GM23338 (cell line): ENCODE data around the gene HHIP. TPM values are rescaled to one million over a fixed set of nuclear protein-coding genes. Genes with fewer than 3 reads are reported as not detected.

Source experiments
- ATAC-seq: fragments of 200-7000 bp; cut with Tn5 transposase; 3 replicates; pipeline ENCODE4 v1.9.1; 2020
- DNase-seq: peaks from one replicate; pipeline ENCODE4 v3.0.0-alpha.2; 2015; ENCODE audit warnings: low spot score
- H2AFZ ChIP-seq: fragments of 200-600 bp; sonication (generic); 2 replicates; pipeline ENCODE4 v1.8.0; 2016; ENCODE audit warnings: antibody characterized with exemption, mild to moderate bottlenecking, moderate library complexity
- H3F3A ChIP-seq: fragments of 200-600 bp; sonication (generic); replicated peaks from 2 replicates; pipeline ENCODE4 v1.8.0; 2017; ENCODE audit warnings: antibody characterized with exemption, mixed run types, low read depth
- H3K27ac ChIP-seq: fragments of 200-600 bp; sonication (generic); 2 replicates; pipeline ENCODE4 v1.6.1; 2016; ENCODE audit warnings: low read depth
- H3K27me3 ChIP-seq: fragments of 200-600 bp; sonication (generic); 2 replicates; pipeline ENCODE4 v1.8.0; 2016; ENCODE audit warnings: mild to moderate bottlenecking, mixed run types, moderate library complexity; ENCODE audit not compliant: insufficient read depth
- H3K36me3 ChIP-seq: fragments of 200-600 bp; sonication (generic); 2 replicates; pipeline ENCODE4 v1.8.0; 2016; ENCODE audit warnings: mild to moderate bottlenecking; ENCODE audit not compliant: insufficient read depth
- H3K4me1 ChIP-seq: fragments of 200-600 bp; sonication (generic); 2 replicates; pipeline ENCODE4 v1.8.0; 2016; ENCODE audit warnings: mild to moderate bottlenecking, moderate library complexity; ENCODE audit not compliant: insufficient read depth
- H3K4me2 ChIP-seq: fragments of 200-600 bp; sonication (generic); 2 replicates; pipeline ENCODE4 v1.7.1; 2017; ENCODE audit warnings: mixed run types
- H3K4me3 ChIP-seq: fragments of 200-600 bp; sonication (generic); 2 replicates; pipeline ENCODE4 v1.6.1; 2016; ENCODE audit warnings: mixed run types
- H3K79me2 ChIP-seq: fragments of 200-600 bp; sonication (generic); replicated peaks from 2 replicates; pipeline ENCODE4 v1.8.0; 2017; ENCODE audit warnings: mild to moderate bottlenecking; ENCODE audit not compliant: insufficient read depth
- H3K9me2 ChIP-seq: fragments of 200-600 bp; sonication (generic); 2 replicates; pipeline ENCODE4 v1.8.0; 2017; ENCODE audit not compliant: insufficient read depth
- H4K20me1 ChIP-seq: fragments of 200-600 bp; sonication (generic); replicated peaks from 2 replicates; pipeline ENCODE4 v1.8.0; 2017; ENCODE audit warnings: mild to moderate bottlenecking; ENCODE audit not compliant: insufficient read depth
- H3K27ac Mint-ChIP-seq: 2 replicates; pipeline ENCODE4 v1.8.0; 2020; ENCODE audit warnings: inconsistent platforms, mild to moderate bottlenecking, moderate library complexity, mixed read lengths
- H3K27me3 Mint-ChIP-seq: 3 replicates; pipeline ENCODE4 v1.8.0; 2022; ENCODE audit warnings: low read depth, mild to moderate bottlenecking, moderate library complexity, mixed read lengths, inconsistent platforms; ENCODE audit not compliant: insufficient read depth, poor library complexity
- H3K36me3 Mint-ChIP-seq: 3 replicates; pipeline ENCODE4 v1.8.0; 2021; ENCODE audit warnings: low read depth, mild to moderate bottlenecking, inconsistent platforms, moderate library complexity, mixed read lengths
- H3K4me1 Mint-ChIP-seq: 3 replicates; pipeline ENCODE4 v1.8.0; 2020; ENCODE audit warnings: mild to moderate bottlenecking, inconsistent platforms, mixed read lengths
- H3K4me3 Mint-ChIP-seq: 3 replicates; pipeline ENCODE4 v1.8.0; 2021; ENCODE audit warnings: moderate library complexity, mild to moderate bottlenecking, inconsistent platforms, mixed read lengths
- H3K9me3 Mint-ChIP-seq: 3 replicates; pipeline ENCODE4 v1.8.0; 2020; ENCODE audit warnings: moderate library complexity, mild to moderate bottlenecking, inconsistent platforms, mixed read lengths
- EZH2 ChIP-seq: fragments of 200-600 bp; sonication (generic); IDR thresholded peaks from one replicate; pipeline ENCODE4 v1.8.0; 2017; ENCODE audit warnings: antibody characterized with exemption, mild to moderate bottlenecking, low read depth; ENCODE audit not compliant: unreplicated experiment
- EZH2phosphoT487 ChIP-seq: fragments of 200-600 bp; sonication (generic); IDR thresholded peaks from one replicate; pipeline ENCODE4 v1.8.1; 2018; ENCODE audit warnings: antibody characterized with exemption; ENCODE audit not compliant: unreplicated experiment
- JUNB ChIP-seq: IDR thresholded peaks from one replicate; pipeline ENCODE4 v1.6.1; 2016; ENCODE audit warnings: antibody characterized with exemption; ENCODE audit not compliant: unreplicated experiment
- NANOG ChIP-seq: IDR thresholded peaks from 2 replicates; pipeline ENCODE4 v1.6.1; 2016; ENCODE audit warnings: antibody characterized with exemption, borderline replicate concordance
- POLR2AphosphoS5 ChIP-seq: IDR thresholded peaks from 2 replicates; pipeline ENCODE4 v1.6.1; 2016; ENCODE audit warnings: antibody characterized with exemption, low read depth
- STAT1 ChIP-seq: IDR thresholded peaks from one replicate; pipeline ENCODE4 v1.6.1; 2016; ENCODE audit warnings: antibody characterized with exemption; ENCODE audit not compliant: unreplicated experiment
- ZNF331 ChIP-seq: fragments of 250-450 bp; sonication (Bioruptor Pico); IDR thresholded peaks from 2 replicates; pipeline ENCODE4 v1.5.0; 2020; ENCODE audit warnings: low read depth, mild to moderate bottlenecking, moderate library complexity
- polyA plus RNA-seq: library from polyadenylated mRNA; unstranded; fragments of >200 nt; fragmentation: Nextera tagmentation; extraction: Ambion mirVana; gene quantifications from 2 replicates; pipeline ENCODE4 v1.2.1, GENCODE V29; 2016
- total RNA-seq: library from RNA; depleted of rRNA; stranded (reverse); fragments of >200 nt; shearing (Covaris generic); gene quantifications from 2 replicates; pipeline ENCODE4 v1.2.3, GENCODE V29; 2014
- TF ChIP-seq, protein P1 (sequence below): fragments of 250-450 bp; sonication (Bioruptor Pico); IDR thresholded peaks from 2 replicates; pipeline ENCODE4 v1.5.0; 2020; ENCODE audit warnings: mild to moderate bottlenecking, moderate library complexity
- TF ChIP-seq, protein P2 (sequence below): IDR thresholded peaks from one replicate; pipeline ENCODE4 v1.6.1; 2018; ENCODE audit warnings: antibody characterized with exemption; ENCODE audit not compliant: unreplicated experiment
- TF ChIP-seq, protein P3 (sequence below): IDR thresholded peaks from 2 replicates; pipeline ENCODE4 v1.6.1; 2016; ENCODE audit warnings: antibody characterized with exemption

The HHIP gene
- total and polyA plus RNA-seq, 2 experiments from 2014 or later: 2.5 to 4.2 TPM

GRCh38 chr4:144739511-144740033 lies 93.6 kb downstream of the HHIP start:
- no peaks in the 10 kb centered on the region for H3K9me2 ChIP-seq
- H3K27me3 ChIP-seq: no peaks in the 10 kb centered on the region
- Mint-ChIP-seq H3K27ac (no peak overlapping the region), H3K9me3 (no peaks in the 10 kb centered on the region), H3K27me3 (peaks cover 2% of the 10 kb centered on the region), H3K36me3 (no peaks in the 10 kb centered on the region), H3K4me3 (no peak overlapping the region), H3K4me1 (peaks cover 1% of the 10 kb centered on the region; the same call in 1 of the 3 replicates)
- H3F3A ChIP-seq: no peaks in the 10 kb centered on the region
- no peak for DNase-seq
- H3K4me3 ChIP-seq: no peak overlapping the region
- H3K4me2 ChIP-seq: no peak overlapping the region
- H3K79me2 ChIP-seq: no peaks in the 10 kb centered on the region
- no peak for ATAC-seq
- TF ChIP-seq, protein P1, sequence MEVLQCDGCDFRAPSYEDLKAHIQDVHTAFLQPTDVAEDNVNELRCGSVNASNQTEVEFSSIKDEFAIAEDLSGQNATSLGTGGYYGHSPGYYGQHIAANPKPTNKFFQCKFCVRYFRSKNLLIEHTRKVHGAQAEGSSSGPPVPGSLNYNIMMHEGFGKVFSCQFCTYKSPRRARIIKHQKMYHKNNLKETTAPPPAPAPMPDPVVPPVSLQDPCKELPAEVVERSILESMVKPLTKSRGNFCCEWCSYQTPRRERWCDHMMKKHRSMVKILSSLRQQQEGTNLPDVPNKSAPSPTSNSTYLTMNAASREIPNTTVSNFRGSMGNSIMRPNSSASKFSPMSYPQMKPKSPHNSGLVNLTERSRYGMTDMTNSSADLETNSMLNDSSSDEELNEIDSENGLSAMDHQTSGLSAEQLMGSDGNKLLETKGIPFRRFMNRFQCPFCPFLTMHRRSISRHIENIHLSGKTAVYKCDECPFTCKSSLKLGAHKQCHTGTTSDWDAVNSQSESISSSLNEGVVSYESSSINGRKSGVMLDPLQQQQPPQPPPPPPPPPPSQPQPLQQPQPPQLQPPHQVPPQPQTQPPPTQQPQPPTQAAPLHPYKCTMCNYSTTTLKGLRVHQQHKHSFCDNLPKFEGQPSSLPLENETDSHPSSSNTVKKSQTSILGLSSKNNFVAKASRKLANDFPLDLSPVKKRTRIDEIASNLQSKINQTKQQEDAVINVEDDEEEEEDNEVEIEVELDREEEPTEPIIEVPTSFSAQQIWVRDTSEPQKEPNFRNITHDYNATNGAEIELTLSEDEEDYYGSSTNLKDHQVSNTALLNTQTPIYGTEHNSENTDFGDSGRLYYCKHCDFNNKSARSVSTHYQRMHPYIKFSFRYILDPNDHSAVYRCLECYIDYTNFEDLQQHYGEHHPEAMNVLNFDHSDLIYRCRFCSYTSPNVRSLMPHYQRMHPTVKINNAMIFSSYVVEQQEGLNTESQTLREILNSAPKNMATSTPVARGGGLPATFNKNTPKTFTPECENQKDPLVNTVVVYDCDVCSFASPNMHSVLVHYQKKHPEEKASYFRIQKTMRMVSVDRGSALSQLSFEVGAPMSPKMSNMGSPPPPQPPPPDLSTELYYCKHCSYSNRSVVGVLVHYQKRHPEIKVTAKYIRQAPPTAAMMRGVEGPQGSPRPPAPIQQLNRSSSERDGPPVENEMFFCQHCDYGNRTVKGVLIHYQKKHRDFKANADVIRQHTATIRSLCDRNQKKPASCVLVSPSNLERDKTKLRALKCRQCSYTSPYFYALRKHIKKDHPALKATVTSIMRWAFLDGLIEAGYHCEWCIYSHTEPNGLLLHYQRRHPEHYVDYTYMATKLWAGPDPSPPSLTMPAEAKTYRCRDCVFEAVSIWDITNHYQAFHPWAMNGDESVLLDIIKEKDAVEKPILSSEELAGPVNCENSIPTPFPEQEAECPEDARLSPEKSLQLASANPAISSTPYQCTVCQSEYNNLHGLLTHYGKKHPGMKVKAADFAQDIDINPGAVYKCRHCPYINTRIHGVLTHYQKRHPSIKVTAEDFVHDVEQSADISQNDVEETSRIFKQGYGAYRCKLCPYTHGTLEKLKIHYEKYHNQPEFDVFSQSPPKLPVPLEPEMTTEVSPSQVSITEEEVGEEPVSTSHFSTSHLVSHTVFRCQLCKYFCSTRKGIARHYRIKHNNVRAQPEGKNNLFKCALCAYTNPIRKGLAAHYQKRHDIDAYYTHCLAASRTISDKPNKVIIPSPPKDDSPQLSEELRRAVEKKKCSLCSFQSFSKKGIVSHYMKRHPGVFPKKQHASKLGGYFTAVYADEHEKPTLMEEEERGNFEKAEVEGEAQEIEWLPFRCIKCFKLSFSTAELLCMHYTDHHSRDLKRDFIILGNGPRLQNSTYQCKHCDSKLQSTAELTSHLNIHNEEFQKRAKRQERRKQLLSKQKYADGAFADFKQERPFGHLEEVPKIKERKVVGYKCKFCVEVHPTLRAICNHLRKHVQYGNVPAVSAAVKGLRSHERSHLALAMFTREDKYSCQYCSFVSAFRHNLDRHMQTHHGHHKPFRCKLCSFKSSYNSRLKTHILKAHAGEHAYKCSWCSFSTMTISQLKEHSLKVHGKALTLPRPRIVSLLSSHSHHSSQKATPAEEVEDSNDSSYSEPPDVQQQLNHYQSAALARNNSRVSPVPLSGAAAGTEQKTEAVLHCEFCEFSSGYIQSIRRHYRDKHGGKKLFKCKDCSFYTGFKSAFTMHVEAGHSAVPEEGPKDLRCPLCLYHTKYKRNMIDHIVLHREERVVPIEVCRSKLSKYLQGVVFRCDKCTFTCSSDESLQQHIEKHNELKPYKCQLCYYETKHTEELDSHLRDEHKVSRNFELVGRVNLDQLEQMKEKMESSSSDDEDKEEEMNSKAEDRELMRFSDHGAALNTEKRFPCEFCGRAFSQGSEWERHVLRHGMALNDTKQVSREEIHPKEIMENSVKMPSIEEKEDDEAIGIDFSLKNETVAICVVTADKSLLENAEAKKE (CRISPR knock-in tag): no peak
- TF ChIP-seq EZH2phosphoT487: no peak
- TF ChIP-seq NANOG: no peak
- TF ChIP-seq, protein P2, sequence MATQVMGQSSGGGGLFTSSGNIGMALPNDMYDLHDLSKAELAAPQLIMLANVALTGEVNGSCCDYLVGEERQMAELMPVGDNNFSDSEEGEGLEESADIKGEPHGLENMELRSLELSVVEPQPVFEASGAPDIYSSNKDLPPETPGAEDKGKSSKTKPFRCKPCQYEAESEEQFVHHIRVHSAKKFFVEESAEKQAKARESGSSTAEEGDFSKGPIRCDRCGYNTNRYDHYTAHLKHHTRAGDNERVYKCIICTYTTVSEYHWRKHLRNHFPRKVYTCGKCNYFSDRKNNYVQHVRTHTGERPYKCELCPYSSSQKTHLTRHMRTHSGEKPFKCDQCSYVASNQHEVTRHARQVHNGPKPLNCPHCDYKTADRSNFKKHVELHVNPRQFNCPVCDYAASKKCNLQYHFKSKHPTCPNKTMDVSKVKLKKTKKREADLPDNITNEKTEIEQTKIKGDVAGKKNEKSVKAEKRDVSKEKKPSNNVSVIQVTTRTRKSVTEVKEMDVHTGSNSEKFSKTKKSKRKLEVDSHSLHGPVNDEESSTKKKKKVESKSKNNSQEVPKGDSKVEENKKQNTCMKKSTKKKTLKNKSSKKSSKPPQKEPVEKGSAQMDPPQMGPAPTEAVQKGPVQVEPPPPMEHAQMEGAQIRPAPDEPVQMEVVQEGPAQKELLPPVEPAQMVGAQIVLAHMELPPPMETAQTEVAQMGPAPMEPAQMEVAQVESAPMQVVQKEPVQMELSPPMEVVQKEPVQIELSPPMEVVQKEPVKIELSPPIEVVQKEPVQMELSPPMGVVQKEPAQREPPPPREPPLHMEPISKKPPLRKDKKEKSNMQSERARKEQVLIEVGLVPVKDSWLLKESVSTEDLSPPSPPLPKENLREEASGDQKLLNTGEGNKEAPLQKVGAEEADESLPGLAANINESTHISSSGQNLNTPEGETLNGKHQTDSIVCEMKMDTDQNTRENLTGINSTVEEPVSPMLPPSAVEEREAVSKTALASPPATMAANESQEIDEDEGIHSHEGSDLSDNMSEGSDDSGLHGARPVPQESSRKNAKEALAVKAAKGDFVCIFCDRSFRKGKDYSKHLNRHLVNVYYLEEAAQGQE: no peak
- TF ChIP-seq POLR2AphosphoS5: no peak
- TF ChIP-seq, protein P3, sequence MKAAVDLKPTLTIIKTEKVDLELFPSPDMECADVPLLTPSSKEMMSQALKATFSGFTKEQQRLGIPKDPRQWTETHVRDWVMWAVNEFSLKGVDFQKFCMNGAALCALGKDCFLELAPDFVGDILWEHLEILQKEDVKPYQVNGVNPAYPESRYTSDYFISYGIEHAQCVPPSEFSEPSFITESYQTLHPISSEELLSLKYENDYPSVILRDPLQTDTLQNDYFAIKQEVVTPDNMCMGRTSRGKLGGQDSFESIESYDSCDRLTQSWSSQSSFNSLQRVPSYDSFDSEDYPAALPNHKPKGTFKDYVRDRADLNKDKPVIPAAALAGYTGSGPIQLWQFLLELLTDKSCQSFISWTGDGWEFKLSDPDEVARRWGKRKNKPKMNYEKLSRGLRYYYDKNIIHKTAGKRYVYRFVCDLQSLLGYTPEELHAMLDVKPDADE: no peak
- no peak for TF ChIP-seq STAT1
- no peak for TF ChIP-seq JUNB
- no peak for TF ChIP-seq ZNF331
- TF ChIP-seq EZH2: no peak
- H2AFZ ChIP-seq: no peak overlapping the region
- H3K36me3 ChIP-seq: no peaks in the 10 kb centered on the region
- no peaks in the 10 kb centered on the region for H3K4me1 ChIP-seq
- H4K20me1 ChIP-seq: no peaks in the 10 kb centered on the region
- no peak overlapping the region for H3K27ac ChIP-seq
